Esophagus muscularis mucosa (tissue), 4 donors: Measurements from ENCODE around the gene AUTS2. TPM values are rescaled to one million over a fixed set of nuclear protein-coding genes. Genes with fewer than 3 reads are reported as not detected.

Experiments
- DNase-seq: peaks from one replicate; pipeline ENCODE4 v3.0.0-alpha.2; 2017; ENCODE audit errors: extremely low spot score
- H3K27ac ChIP-seq, 4 donors: fragments of 200-600 bp; sonication (generic); replicated peaks in 1 of 4; 1 replicate in 3 of 4; 2 replicates in 1 of 4; pipeline ENCODE4 v1.5.1; 2016 to 2019; ENCODE audit warnings: mild to moderate bottlenecking in 1 of 4
- H3K27me3 ChIP-seq, 4 donors: fragments of 200-600 bp; sonication (generic); one replicate each; pipeline versions ENCODE4 v1.5.1 to v1.6.0; 2016 to 2019
- H3K36me3 ChIP-seq, 4 donors: fragments of 200-600 bp; sonication (generic); one replicate each; pipeline ENCODE4 v1.5.1; 2016 to 2019
- H3K4me1 ChIP-seq, 4 donors: fragments of 200-600 bp; sonication (generic); one replicate each; pipeline ENCODE4 v1.5.1; 2016 to 2019
- H3K4me3 ChIP-seq, 4 donors: fragments of 200-600 bp; sonication (generic); 1 replicate in 2 of 4; 2 replicates in 2 of 4; pipeline ENCODE4 v1.5.1; 2016 to 2019; ENCODE audit warnings: mild to moderate bottlenecking in 4 of 4, moderate library complexity in 1 of 4
- H3K9me3 ChIP-seq, 4 donors: fragments of 200-600 bp; sonication (generic); 1 replicate in 3 of 4; 2 replicates in 1 of 4; pipeline ENCODE4 v1.5.1; 2016 to 2019
- CTCF ChIP-seq, 3 experiments: fragments of 200-600 bp in 2 of 3; fragments of 450-650 bp in 1 of 3; sonication (generic) in 2 of 3; IDR thresholded peaks; one replicate each; pipeline ENCODE4 v1.5.1; 2017 to 2019; ENCODE audit warnings: antibody characterized with exemption in 3 of 3, mild to moderate bottlenecking in 2 of 3, moderate library complexity in 1 of 3
- EP300 ChIP-seq: sonication (generic); formaldehyde crosslinking; IDR thresholded peaks from one replicate; pipeline ENCODE4 v1.6.1; 2017; ENCODE audit warnings: antibody characterized with exemption
- POLR2A ChIP-seq: fragments of 450-650 bp; IDR thresholded peaks from one replicate; pipeline ENCODE4 v1.6.1; 2017; ENCODE audit warnings: antibody characterized with exemption, moderate library complexity, mild to moderate bottlenecking, low read depth
- POLR2AphosphoS5 ChIP-seq, 2 donors: sonication (generic); formaldehyde crosslinking; IDR thresholded peaks; one replicate each; pipeline ENCODE4 v1.6.1; 2017; ENCODE audit warnings: antibody characterized with exemption in 2 of 2
- WGBS: methylation state at CpG from one replicate; pipeline ENCODE4 v1.1.5; 2018; 5-methylcytosine and 5-hydroxymethylcytosine counted together
- intact Hi-C: fragments of 100-400 bp; cut with DNase I; formaldehyde crosslinking; loops from one replicate; pipeline ENCODE4 v1.15.1; 2023
- total RNA-seq, 4 donors: library from RNA; depleted of rRNA; stranded (reverse); fragments of >200 nt; gene quantifications; one replicate each; pipeline versions ENCODE4 v1.1.0 to v1.2.1, GENCODE V29; 2016

AUTS2 gene
- total RNA-seq, 4 donors from 2014 or later, result 18.5 to 44.9 (median 34.2) TPM

- Histone ChIP-seq H3K4me1 (peaks cover 15 to 40% (median 25%) of the 10 kb centered on the region in 4 donors), H3K27me3 (no peaks in the 10 kb centered on the region), H3K36me3 (no peaks in the 10 kb centered on the region), H3K27ac (no peak overlapping the region), H3K9me3 (no peaks in the 10 kb centered on the region), H3K4me3 (no peak overlapping the region)
- no peak for DNase-seq
- TF ChIP-seq POLR2A (no peak), CTCF (IDR thresholded peaks at IDR 0.05) (no peak), POLR2AphosphoS5 (IDR thresholded peaks at IDR 0.05) (no peak), EP300 (no peak)
- intact Hi-C loops, result no loop called here
- WGBS, result 95% methylated on average over 2 of the region's 2 CpGs
Measured at GRCh38 chr7:70028620-70029019, 430.3 kb downstream of the AUTS2 start.

- WGBS, result 100% methylated on average over 1 of the region's 1 CpG
- intact Hi-C loops, result no loop called here
- peaks cover 15 to 41% (median 23%) of the 10 kb centered on the region in 4 donors for H3K4me1 ChIP-seq
- H3K4me3 ChIP-seq, result no peak overlapping the region
- no peaks in the 10 kb centered on the region for H3K27me3 ChIP-seq
- no peak for DNase-seq
- H3K9me3 ChIP-seq, result no peaks in the 10 kb centered on the region
- H3K36me3 ChIP-seq, result no peaks in the 10 kb centered on the region
- no peak for TF ChIP-seq POLR2AphosphoS5 (IDR thresholded peaks at IDR 0.05)
- no peak for TF ChIP-seq POLR2A
- TF ChIP-seq EP300, result no peak
- TF ChIP-seq CTCF (IDR thresholded peaks at IDR 0.05), result no peak
- H3K27ac ChIP-seq, result no peak overlapping the region
Measured at GRCh38 chr7:70029993-70030392, 431.7 kb downstream of the AUTS2 start.

GRCh38 chr7:70030745-70031144, 432.5 kb downstream of the AUTS2 start:
- Histone ChIP-seq H3K27me3 (no peaks in the 10 kb centered on the region), H3K36me3 (no peaks in the 10 kb centered on the region), H3K4me3 (no peak overlapping the region), H3K4me1 (peaks cover 14 to 41% (median 23%) of the 10 kb centered on the region in 4 donors), H3K9me3 (no peaks in the 10 kb centered on the region), H3K27ac (no peak overlapping the region)
- DNase-seq, result no peak
- no peak for TF ChIP-seq POLR2A
- no peak for TF ChIP-seq POLR2AphosphoS5 (IDR thresholded peaks at IDR 0.05)
- no peak for TF ChIP-seq EP300
- TF ChIP-seq CTCF (IDR thresholded peaks at IDR 0.05), result no peak
- intact Hi-C loops, result no loop called here
- WGBS, result 85% methylated on average over 3 of the region's 3 CpGs

- WGBS, result 84% methylated on average over 4 of the region's 4 CpGs
- no peak for TF ChIP-seq CTCF (IDR thresholded peaks at IDR 0.05)
- H3K9me3 ChIP-seq, result no peaks in the 10 kb centered on the region
- no peak overlapping the region for H3K4me3 ChIP-seq
- intact Hi-C loops, result no loop called here
- H3K4me1 ChIP-seq, result peaks cover 11 to 41% (median 23%) of the 10 kb centered on the region in 4 donors
- H3K27me3 ChIP-seq, result no peaks in the 10 kb centered on the region
- no peak overlapping the region for H3K27ac ChIP-seq
- no peaks in the 10 kb centered on the region for H3K36me3 ChIP-seq
- no peak for DNase-seq
Measured at GRCh38 chr7:70031245-70031644, 433.0 kb downstream of the AUTS2 start.

GRCh38 chr7:70032649-70033048, 434.4 kb downstream of the AUTS2 start:
- H3K9me3 ChIP-seq, result no peaks in the 10 kb centered on the region
- H3K4me3 ChIP-seq, result no peak overlapping the region
- no peak for TF ChIP-seq POLR2A
- TF ChIP-seq CTCF (IDR thresholded peaks at IDR 0.05), result no peak
- no peak for TF ChIP-seq POLR2AphosphoS5 (IDR thresholded peaks at IDR 0.05)
- TF ChIP-seq EP300, result no peak
- no peak overlapping the region for H3K27ac ChIP-seq
- intact Hi-C loops, result no loop called here
- no peaks in the 10 kb centered on the region for H3K27me3 ChIP-seq
- peaks cover 4 to 39% (median 23%) of the 10 kb centered on the region in 4 donors for H3K4me1 ChIP-seq
- no peak for DNase-seq
- no peaks in the 10 kb centered on the region for H3K36me3 ChIP-seq
